ENCODE results near the gene CBLB.

Gene CBLB

GRCh38 chr3:105869861-105870755 lies 1.3 kb upstream of the CBLB start:
- DNase-seq = no peak

DNA sequence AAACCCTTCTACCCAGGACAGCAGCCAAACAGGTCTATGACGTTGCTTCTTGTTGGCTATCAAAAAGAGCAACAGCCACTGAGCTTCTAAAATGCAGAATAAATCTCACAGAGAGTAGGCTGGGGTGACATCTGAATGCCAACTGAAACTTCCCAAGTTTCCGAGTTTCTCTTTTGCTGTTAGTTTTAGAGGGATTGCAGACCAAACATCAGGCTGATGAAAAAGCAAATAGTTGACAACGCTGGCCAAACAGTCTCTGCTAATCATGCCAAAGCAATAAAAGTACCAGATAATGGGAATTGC lies 670 bp upstream of the CBLB start:
- no peak for DNase-seq

DNA sequence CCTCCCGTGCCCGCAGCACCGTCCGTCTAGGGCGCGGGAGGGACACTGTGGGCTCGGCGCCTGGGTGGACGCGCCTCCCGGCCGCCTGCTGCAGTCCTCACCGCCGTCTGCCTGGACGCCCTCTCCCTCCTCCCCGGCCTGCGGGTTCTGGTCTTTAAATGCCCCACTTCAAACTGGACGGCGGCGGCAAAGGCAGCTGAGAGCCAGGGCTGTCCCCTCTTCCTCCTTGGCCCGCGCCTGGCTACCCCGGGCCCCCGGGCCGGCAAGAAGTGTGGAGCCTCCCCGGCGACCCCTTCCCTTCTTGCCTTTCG lies 426 bp downstream of the CBLB start:
- DNase-seq = no peak

- DNase-seq = no peak
Observed at GRCh38 chr3:105867712-105868430, 941 bp downstream of the CBLB start.

GRCh38 chr3:105866656-105867653 lies 1.9 kb downstream of the CBLB start:
- DNase-seq = no peak

- no peak for DNase-seq
Observed at GRCh38 chr3:105865867-105866350, 2.9 kb downstream of the CBLB start.

GRCh38 chr3:105865016-105865623 lies 3.7 kb downstream of the CBLB start:
- no peak for DNase-seq

GRCh38 chr3:105864212-105864611 lies 4.6 kb downstream of the CBLB start:
- DNase-seq = no peak

DNA sequence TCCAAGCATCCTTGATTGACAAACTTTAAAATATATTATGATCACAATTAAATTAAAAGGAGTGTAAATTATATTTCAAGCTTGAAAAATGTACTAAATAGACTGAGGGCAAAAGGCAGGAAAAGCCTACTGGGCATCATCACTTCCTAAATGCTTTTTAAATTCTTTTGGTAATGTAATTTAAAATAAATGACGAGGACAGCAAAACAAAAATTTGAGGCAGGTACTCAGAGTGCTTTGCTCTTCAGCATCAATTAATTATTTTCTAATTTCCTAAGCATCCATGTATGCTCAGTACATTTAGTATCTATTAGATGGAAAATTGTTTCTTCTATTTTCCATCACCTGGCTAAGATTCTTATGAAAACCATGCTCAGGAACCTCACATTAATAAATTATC lies 5.2 kb downstream of the CBLB start:
- DNase-seq = no peak

DNA sequence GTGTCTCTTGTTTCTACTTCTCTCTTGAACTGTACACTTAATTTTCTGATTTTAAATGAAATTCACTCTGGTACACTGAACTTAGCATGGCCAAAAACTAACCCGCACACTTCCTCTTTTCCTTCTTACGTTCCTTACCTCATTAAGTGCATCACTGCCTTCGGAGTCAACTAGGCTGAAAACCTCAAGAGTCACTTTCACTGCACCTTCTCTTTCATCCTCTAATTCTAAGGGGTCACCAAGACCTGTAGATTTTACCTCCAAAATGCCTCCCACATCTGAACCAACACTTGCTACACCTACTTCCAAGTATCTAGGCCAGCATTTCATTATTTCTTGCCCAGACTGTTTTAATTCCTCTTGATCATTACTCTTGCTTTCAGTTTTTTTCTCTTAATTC lies 6.6 kb downstream of the CBLB start:
- DNase-seq = no peak

DNA sequence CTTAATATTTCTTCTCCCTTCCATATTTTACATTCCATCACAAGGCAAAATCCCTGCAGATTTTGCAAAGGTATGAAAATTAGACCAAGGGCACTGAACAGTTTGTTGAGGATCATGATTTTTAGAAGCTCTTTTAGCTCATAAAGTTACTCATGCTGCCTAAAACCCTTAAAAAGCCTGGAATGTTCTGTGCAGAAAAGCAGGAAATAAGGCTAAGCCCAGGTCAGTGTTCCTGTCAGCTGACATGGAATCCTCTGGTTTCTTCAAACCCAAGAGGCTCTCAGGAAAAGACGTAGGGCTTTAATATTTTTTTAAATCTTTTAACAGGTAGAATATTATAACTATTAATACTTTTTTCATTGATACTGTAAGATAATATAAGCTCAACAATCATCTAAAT lies 8.2 kb downstream of the CBLB start:
- DNase-seq = no peak

- DNase-seq = no peak
Observed at GRCh38 chr3:105858017-105858416, 10.8 kb downstream of the CBLB start.

DNA sequence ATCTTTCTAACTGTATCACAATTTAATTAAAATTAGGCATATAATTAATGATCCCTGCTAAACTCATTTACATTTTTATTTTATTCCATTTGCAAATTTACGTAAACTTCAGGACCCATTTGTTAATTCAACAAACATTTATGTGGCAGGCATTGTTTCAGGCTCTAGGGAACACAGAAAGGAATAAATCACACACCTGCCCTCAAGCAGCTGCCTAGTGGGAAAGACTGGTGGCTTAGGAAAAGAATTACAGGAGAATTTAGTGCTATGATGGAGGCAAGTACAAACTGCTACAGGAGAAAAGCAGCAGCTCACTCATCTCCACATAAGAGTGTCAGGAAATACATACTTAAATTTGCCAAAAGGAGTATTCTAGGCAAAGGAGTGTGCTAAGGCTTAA lies 11.2 kb downstream of the CBLB start:
- DNase-seq = no peak

DNA sequence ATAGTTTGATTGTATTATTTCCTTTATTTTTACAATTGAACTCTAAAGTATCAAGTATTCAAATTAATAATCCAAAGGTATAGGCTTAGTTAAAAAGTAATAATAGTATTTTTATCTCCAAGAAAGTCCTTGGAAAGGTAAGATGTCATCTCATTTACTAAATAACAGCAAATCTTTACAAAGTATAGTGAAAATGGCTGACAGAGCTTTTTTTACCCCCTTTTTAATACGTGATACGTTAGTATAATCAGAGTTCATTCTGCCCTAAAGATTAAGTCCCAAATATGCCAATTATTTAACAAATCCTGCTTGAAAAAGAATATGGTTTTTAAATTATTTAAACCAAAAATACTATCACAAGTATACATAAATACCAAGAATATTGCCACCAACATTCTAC lies 12.2 kb downstream of the CBLB start:
- DNase-seq = no peak

DNA sequence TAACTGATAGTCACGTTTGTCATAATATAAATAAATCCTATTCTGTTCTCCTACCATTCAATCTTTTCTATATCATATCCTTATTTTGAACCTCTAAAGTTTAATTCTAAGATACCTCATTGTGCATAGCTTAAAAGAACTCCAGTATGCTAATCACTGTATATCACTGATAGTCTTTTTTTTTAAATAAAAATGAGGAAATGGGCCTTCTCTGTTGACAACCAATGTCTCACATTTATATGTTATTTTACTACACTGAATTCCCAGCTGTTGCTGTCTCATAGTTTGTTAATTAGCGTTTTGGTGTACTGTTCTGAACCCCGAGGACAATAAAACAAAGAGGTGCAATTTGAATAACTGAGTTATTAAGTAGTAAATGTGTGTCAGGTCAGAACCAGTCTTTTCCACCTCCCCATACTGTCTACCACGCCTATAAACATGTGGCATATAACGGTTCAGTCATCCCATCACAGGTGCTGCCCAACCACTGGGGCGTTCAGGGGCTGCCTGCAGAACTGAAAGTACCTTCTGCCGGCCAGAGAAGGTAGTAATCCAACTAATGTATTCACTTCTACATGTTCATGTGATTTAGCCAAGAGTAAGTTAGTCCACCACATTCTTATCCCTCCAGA lies 14.9 kb downstream of the CBLB start:
- no peak for DNase-seq

DNA sequence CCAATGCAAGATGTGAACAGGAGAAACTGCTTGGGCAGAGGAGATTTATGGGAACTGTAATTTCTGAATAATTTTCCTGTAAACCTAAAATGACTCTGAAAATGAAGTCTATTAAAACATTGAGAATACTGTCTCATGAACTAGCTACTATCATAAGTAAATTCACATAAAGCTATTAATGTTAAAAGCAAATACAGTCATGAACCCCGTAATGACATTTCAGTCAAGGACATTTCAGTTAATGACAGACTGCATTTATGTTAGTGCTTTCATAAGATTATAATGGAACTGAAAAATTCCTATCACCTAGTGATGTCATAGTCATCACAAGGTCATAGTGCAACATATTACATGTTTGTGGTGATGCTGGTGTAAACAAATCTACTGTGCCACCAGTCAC lies 17.2 kb downstream of the CBLB start:
- no peak for DNase-seq

DNA sequence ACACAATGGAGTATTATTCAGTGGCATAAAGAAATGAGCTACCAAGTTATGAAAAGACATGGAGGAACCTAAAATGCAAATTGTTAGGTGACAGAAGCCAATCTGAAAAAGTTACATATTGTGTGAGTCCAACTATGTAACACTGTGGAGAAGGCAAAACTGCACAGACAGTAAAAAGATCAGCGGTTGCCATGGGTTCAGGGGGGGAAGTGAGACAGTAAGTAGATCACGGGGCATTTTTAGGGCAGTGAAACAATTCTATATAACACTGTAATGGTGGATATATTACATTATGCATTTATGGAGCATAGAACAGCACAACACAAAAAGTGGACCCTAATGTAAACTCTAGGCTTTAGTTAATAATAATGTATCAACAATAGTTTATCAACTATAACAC lies 17.6 kb downstream of the CBLB start:
- no peak for DNase-seq

DNA sequence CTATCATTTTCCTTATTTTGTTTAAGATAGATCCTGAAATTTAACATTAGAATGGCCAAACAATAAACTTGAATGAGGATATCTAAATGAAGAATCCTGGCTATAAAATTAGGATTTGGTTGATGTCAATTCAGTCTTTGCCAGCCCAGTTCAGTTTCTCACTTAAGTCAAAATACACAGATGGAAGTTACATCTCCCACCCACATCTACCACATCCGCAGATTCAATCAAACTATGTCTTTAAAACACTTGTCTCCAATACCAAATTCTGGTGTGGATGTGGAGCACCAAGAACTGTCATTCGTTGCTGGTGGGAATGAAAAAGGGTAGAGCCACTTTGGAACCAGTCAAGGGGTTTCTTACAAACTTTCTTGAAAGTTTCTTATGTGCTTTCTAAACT lies 18.2 kb downstream of the CBLB start:
- DNase-seq = no peak

GRCh38 chr3:105848821-105849220 lies 20.0 kb downstream of the CBLB start:
- DNase-seq = no peak

DNA sequence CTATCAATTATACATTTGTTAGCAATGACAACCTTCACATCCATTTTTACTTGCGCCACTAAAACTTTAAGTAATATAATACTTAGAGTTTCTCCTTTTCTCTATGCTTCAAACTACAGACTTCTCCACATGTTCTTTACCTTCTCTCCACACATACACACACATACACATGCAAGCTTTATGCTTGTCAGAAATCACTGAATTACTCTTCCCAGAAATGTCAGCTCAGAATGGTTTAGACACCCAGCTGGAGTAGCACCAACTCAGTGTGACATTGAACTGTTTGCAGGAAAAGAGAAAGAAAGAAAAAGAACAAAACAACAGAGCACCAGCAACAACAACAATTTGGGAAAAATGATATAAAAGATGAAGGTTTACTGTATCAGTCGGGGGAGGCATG lies 20.9 kb downstream of the CBLB start:
- DNase-seq = no peak

GRCh38 chr3:105847452-105847851 lies 21.4 kb downstream of the CBLB start:
- no peak for DNase-seq

DNA sequence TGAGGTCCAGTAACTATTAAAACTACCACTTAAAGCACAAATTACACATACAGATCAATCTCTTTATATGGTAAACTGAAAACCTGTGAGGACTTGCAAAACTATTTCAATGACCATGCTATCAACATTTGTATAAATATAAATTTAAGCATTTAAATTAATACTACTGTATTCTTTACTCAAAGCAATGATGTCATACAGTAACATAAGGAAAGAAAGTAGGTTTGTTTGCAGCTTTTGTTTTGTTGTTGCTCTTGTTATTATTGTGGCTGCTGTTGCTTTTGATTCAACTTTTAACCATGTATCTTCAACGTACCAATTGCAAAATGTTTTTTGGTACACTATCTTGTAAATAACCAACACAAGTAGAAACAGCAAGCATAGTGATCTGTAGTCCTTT lies 22.0 kb downstream of the CBLB start:
- no peak for DNase-seq

GRCh38 chr3:105845488-105845887 lies 23.3 kb downstream of the CBLB start:
- DNase-seq = no peak
